ENCODE results near the gene KCNIP2.

- TF ChIP-seq, protein P1, sequence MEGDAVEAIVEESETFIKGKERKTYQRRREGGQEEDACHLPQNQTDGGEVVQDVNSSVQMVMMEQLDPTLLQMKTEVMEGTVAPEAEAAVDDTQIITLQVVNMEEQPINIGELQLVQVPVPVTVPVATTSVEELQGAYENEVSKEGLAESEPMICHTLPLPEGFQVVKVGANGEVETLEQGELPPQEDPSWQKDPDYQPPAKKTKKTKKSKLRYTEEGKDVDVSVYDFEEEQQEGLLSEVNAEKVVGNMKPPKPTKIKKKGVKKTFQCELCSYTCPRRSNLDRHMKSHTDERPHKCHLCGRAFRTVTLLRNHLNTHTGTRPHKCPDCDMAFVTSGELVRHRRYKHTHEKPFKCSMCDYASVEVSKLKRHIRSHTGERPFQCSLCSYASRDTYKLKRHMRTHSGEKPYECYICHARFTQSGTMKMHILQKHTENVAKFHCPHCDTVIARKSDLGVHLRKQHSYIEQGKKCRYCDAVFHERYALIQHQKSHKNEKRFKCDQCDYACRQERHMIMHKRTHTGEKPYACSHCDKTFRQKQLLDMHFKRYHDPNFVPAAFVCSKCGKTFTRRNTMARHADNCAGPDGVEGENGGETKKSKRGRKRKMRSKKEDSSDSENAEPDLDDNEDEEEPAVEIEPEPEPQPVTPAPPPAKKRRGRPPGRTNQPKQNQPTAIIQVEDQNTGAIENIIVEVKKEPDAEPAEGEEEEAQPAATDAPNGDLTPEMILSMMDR (IDR thresholded peaks at IDR 0.05 in 4 of 5, conservative IDR thresholded peaks at IDR 0.05 in 1 of 5), result no peak
- no peak for TF ChIP-seq POLR2A (IDR thresholded peaks at IDR 0.05)
These were observed 15.5 kb downstream of the KCNIP2 start for GRCh38 chr10:101827919-101828600.

All from gastrocnemius medialis (tissue), 4 donors.